Head of caudate nucleus (tissue), 42 donors: ENCODE data around the gene SEC16A.
"Not testable (repeated sequence)": the region's sequence is repeated elsewhere in the genome, so short reads cannot be mapped to it uniquely, and the experiment has no call there.

Experiments
- DNase-seq, 42 donors: peaks; one replicate each; pipeline versions ENCODE4 v3.0.0 to v3.0.0-alpha.2; 2020 to 2021; ENCODE audit warnings: mixed read lengths in 7 of 42
- intact Hi-C: fragments of 100-400 bp; cut with DNase I; formaldehyde crosslinking; loops from one replicate; pipeline ENCODE4 v1.15.0; 2022

SEC16A gene

DNA sequence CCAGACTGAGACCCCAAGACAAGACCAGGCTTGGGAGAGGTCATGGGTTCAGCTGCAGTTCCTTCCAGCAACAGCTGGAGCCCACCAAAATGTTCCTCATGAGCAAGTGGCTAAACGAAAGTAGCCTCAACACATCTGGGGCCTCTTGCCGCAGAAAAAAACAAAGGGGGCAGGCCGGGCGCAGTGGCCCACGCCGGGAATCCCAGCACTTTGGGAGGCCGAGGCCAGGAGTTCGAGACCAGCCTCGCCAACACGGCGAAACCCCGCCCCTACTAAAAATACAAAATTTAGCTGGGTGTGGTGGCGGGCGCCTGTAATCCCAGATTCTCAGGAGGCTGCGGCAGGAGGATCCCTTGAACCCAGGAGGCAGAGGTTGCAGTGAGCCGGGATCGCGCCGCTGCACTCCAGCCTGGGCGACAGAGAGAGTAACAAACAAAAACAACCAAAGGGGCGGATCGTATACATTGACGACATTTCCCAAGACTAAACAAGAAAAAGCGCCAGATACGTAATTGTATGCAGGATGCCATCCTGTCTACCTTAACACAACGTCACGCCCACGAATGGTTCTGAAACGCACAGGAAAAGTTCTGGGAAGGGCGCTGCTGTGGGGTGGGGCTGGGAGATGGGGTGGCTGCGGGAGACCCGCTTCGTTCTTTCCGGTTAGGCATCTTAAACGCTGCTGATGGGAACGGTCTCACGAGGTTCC, 44.8 kb downstream of the SEC16A start:
- DNase-seq = peak in 29 of 42 donors; percentile 15 to 71 (median 42)
- intact Hi-C loops = no loop called here

DNA sequence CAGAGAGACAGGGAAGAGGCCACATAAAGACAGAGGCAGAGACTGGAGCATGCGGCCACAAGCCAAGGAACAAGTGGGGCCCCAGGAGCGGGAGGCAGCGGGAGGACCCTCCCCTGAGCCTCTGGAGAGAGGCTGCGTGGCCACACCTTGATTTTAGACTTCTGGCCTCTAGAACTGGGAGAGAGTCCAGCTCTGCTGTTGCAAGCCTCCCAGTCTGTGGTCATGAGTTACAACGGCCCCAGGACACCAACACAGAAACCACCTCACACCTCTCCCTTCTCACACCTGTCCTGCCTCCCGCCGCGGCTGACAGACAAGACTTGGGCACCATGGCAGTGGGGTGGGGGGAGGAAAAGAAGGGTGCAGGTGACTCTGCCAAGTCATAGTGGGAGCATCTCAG, 45.4 kb downstream of the SEC16A start:
- DNase-seq = no peak
- intact Hi-C loops = no loop called here

DNA sequence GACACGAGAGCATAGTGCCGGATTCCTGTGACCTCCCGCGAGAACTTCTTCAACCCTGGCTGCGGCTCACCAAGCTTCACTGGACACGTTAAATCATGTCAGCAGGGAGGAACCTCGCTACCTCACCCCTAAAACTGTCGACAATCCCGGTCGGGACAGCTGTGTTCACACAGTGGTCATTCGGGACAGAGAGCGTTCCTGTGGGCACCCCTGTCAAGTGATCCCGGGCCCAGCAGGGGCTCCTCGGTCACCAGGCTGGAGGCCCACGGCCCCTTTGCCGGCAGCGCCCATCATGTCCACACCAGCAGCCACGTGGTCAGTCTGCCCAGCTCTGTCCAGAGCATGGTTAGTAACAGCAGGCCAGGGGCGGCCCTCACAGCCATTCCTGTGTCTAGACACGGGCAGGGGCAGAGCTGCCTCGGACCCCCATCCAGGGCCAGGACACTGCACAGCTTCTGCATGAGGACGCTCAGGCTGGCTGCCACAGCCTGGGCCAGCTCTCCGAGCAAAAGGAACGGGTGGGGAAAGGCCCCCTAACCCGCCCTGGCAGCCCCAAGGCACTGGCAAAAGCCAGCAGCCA, 46.7 kb downstream of the SEC16A start:
- no peak for DNase-seq
- intact Hi-C loops = no loop called here

DNA sequence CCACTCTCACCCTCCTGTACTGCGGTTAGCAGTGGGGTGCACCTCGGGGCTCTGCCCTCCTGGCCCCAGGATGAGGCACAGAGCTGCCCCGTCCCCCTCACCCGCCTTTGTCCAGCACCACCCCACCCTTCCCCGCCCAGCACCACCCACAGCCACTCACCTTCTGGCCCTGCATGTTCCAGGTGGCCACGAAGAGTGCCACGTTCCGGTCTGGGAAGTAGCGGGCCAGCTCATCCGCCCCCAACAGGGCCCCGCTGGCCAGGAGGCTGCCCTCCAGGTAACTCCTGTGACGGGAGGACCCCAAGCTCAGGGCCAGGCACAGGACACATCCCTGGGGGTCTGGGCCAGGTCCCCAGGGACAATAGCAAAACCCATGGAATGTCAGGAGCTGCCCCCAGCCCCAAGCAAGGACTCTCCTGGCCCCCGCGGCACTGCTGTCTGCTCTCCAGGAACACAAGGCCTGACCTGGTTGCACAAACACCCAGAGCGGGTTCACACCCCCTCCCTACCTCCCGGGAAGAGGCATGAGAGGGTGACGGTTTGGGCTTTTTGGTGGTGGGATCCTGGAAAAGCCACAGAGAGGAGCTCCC, 48.2 kb downstream of the SEC16A start:
- DNase-seq = no peak
- intact Hi-C loops = no loop called here

DNA sequence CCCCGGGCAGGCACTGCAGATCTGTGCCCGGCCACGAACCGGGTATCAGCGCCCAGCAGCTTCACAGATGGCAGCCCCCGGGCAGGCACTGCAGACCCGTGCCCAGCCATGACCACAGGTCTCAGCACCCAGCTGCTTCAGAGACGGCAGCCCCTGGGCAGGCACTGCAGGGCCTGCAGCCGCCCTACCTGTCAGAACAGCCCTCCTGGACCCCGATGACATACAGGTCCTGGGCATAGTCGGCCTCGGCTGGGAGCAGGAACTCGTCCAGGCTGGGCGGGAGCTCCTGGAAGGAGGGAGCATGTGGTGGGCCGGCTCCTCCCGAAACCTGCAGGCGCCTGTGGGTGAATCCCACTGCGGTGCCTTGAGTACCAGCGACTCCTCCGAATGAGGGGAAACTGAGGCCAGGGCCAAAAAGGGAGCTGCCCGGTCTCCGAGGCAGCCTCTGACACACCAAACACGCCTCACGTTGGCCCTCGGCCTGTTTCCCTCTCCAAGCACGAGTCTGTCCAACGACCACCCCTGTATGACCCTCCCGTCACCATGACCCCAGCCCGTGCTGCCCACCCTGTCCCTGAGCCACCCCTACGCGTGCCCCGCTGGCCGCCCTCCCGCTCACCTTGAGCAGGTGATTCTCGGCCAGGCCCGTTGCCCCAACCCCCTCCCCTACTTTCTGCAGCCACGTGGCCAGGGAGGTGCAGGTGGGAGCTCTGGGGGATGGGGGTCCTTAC, 48.8 kb downstream of the SEC16A start:
- DNase-seq = no peak
- intact Hi-C loops = no loop called here

DNA sequence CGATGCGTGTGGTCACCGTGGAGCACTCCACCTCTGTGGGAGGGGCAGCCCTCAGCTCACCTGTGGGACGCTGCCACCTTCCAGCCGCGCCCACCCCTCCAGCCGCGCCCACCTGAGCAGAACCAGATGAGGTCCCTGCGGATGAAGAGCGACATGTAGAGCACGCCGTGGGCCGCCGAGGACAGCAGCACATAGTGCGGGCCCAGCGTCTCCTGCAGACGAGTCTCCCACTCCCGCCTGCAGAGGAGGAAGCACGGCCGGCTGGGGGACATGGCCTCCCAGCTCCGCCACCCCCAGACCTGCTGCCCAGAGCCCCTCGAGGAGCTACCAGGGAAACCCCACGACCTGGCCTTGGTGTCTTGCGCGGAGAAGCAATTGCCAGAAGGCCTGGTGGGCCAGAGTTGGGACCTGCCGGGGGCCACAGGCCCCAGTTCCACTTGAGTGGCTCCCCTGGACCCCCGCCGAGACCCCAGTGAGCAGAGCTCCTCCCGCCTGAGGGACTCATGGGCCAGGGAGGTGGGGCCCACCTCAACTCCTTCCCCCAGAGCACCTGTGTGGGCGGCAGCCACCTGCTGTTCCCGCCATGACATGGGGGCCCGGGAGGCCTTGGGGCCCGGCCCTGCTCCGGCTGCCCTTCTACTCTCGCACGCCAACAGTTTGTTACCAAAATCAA, 49.7 kb downstream of the SEC16A start:
- no peak for DNase-seq
- intact Hi-C loops = no loop called here

DNA sequence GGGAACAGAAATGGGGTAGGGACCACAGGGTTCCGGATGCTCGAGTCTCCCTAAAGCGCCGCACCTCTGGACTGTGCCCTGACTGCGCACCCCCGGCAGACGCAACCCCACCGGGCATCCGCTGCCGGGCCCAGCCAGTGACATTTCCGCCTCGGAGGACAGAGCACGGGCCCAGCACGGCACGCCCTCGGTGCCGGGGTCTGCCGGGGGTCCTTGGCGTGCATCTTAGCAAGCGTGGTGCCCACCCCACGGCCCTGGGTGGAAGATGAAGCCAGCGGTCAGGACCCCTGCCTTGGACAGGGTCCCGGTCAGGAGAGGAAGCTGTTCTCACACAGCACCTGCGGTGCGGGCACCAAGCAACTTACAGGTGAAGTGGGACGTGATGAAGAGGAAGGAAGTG, 50.2 kb downstream of the SEC16A start:
- DNase-seq = no peak
- intact Hi-C loops = no loop called here

DNA sequence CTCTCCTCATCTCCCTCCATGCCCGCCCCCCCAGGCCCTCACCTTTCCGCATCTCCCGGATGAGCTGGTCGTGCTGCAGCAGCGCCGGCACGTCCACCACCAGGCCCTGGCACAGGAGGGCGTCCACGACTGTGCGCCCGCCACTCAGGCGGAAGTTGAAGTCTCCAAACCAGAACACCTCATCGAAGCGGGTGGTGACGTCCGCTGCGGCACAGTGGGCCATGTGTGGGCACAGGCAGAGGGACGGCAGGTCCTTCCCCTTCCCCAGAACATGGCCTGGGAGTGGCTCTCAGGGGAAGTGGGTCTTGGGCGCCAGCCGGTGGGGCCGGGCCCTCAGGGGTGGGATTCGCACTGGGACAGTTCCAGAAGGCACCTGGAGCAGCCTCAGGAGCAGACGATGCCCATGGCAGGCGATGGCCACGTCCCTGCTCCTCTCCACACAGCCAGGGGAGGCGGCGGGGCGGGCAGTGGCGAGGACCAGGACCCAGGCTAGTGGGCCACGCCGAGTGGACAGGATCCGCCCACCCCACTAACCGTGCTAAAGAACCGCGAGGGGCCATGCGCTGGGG, 51.0 kb downstream of the SEC16A start:
- DNase-seq = no peak

DNA sequence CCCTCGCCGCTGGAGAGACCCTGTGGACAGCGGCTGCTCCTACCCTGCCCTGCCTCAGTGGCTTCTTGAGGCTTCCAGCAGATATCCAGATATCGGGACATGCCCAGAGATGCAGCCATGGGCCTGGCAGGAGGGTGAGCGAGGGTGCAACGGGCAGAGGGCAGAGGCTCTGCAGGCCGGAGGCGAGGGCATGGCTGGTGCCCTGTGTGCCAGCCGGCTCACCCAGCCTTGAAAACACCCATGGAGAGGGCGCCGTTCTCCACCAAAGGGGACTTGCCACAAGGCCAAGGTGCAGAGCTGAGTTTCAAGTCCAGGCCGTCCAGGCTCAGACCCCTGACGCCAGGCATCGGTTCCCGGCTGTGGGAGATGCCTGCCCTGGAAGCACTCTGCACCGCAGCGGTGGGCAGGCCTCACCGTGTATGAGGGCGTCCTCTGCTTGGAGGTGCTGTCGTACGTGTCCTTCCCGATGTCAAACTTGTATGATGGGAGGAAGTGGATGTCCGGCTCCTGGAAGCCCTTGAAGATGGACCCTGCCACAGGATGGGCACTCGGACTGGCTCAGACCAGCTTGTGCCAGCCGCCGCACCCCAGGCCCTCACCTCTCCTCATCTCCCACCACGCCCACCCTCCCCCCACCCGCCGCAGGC, 52.1 kb downstream of the SEC16A start:
- intact Hi-C loops = no loop called here
- no peak for DNase-seq

More for the DNA sequence above, 51.0 kb downstream of the SEC16A start:
- intact Hi-C loops = no loop called here

DNA sequence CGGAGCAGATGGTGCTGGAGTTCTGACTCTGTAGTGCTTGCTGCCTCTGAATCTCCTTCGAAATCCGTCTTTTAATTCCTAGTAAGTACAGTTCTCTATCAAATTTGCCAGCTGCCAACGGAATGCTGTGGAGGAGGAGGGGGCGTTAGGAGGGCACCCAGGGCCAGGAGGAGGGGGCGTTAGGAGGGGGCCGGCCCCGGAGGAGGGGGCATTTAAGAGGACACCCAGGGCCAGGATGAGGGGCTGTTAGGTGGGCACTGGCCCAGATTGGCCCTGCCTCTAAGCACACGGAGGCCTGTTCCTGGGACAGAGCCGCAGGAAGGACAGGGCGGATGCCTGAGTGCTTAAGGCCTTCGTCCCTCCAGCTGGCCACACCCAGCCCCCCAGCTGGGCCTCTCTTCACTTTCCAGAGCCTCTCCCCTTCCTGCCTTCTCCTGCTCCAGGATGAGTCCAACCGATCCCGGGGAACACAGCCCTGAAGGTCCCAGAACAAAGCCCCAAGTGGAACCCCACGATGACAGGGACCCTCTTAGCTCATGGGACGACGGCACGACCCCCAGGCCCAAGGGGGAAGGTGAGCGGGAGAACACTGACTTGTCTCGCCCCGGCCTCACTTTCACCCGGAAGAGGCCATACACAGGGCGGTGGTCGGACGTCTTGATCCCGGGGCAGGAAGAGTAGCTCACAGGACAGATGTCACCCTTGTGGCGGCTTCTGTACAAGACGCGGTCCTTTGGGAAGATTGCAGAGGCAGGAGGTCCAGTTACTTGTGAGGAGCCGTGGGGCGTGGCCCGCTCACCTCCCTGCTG, 53.0 kb downstream of the SEC16A start:
- intact Hi-C loops = no loop called here
- DNase-seq = no peak

DNA sequence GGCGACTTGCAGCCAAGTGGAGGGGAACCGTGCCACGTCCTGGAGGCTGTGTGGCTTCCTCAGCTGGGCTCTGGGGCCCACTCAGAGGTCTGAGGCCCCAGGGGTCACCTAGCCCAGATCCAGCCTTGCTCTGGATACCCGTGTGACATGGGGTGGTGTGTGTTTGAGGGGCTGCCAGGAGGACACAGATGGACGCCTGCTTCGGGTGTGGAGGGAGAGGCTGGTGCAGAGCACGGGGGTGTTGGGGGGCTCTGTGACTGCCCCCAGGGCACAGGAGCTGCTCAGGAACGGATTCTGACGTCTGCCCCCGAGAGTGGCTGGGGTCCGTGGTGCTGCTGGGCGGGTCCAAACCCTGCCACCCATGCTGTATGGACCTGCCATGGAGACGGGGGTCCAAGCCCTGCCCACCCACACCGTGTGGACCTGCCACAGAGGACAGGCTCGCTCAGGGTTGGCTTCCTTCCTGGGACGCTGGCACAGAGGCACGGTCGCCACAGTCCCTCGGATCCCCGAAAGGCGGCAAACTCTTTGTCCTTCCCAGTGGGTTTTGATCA, 53.7 kb downstream of the SEC16A start:
- no peak for DNase-seq
- intact Hi-C loops = no loop called here

DNA sequence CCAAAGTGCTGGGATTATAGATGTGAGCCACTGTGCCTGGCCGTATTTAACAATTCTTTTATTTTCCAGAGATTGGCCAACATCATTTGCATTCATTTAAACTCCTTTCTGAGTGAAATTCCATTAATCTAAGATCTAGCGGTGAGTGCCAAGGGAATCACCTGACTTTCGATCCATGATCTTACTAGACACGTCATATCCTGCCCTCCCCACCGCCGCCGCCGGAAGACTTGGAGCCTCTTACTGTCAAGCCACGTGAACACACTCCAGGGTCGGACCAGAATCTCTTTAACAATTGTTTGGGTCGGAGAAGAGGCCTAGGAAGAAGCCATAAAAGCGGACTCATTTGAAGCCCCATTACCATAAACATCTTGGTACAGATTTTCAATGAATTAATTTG, 56.1 kb downstream of the SEC16A start:
- intact Hi-C loops = no loop called here
- DNase-seq = no peak

DNA sequence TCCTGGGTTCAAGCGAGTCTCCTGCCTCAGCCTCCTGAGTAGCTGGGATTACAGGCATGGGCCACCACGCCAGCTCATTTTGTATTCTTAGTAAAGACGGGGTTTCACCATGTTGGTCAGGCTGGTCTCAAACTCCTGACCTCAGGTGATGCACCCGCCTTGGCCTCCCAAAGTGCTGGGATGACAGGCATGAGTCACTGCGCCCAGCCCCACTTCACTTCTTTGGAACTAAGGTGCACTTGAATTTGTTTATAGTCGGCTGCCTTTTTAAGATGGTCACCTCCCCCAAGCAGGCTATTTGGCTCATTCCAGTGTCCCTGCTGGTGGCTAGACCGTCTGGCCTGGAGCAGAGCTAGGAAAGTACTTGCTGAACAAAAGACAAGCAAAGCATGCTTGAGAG, 57.5 kb downstream of the SEC16A start:
- DNase-seq, intact Hi-C loops: not testable (repeated sequence)

DNA sequence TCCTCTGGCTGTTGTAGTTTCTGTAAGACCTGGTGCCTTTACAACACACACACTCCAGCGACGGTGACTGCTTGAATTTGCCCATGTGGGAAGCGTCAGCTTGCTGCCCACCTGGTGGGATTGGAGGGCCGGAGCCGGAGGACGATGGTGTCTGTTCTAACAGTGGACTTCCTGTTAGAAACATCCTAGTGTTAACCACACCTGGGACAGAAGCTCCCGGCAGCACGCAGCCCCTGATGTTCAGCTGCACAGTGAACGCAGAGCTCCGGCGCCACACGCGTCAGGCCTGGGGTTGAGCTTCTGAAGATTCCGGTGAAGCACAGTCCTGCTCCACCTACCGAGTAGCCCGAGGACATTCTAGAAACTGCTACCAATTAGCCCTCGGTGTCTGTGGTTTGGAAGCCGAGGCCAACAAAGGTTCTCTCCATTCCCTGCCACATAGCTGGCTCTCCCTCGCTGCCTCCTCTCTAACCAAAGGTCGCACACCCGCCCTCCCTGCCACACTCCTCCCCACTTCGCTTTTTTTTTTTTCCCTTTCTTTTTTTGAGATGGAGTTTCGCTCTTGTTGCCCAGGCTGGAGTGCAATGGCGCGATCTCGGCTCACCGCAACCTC, 58.0 kb downstream of the SEC16A start:
- no peak for DNase-seq
- intact Hi-C loops = no loop called here

DNA sequence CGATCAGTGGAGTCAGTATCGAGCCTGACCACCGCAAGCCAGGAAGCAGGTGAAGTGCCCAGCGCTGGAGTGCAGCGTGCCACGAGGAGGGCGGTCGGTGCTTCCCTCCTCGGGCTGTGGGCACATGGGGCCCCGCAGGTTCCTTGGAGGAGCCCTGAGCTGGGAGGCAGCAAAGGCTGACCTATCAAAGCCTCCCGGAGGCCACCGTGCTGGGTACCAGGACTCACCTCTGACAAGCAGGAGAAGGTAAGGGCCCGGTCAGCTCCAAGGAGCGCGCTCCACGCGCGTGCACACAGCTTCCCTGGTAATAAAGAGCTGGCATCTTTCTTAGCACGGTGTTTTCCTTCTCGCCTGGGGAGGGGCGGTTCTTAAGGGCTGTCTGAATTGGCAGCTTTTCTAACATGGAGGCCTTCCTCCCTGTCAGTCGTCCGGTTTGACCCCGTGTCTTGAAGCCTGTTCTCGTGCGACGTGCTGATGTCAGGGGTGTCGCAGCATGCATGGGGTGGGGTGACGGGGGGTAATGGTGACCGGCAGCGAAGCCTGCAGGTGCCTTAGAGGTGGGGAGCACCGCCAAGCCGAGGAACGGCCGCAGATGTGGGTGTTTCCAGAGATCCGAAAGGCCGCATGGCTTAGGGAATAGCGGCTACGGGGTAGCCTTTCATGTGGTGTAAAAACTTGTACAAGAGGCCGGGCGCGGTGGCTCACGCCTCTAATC, 59.3 kb downstream of the SEC16A start:
- intact Hi-C loops = no loop called here
- DNase-seq = no peak

DNA sequence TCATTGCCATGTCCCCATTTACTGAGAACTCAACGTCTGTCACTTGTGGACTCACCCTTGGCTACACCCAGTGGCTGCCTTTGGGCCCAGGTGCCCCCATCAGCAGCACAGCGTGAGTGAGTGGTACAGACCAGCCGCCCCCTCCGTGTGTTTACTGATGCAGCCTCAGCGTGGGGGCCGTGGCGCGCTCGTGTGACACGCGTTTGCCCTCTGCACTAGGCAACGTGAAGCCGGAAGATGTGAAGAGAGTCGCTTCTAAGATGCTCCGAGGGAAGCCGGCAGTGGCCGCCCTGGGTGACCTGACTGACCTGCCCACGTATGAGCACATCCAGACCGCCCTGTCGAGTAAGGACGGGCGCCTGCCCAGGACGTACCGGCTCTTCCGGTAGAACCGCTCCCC, 60.0 kb downstream of the SEC16A start:
- intact Hi-C loops = no loop called here
- no peak for DNase-seq

DNA sequence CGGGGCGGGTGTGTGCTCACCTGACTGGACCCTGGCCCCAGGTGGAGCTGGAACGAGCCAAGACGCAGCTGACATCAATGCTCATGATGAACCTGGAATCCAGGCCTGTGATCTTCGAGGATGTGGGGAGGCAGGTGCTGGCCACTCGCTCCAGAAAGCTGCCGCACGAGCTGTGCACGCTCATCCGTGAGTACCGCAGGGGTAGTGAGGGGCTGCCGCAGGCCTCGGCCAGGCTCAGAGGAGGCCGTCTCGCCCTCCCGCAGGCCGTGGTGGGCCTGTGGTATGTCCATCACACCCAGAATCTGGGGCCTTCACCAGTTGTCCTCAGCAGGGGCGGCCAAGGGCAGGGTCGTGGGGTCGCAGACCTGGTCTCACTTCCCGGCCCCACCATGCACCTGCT, 61.0 kb downstream of the SEC16A start:
- intact Hi-C loops = no loop called here
- DNase-seq = no peak
